Measurements from ENCODE around the gene MYO1D. TPM values are rescaled to one million over a fixed set of nuclear protein-coding genes. Genes with fewer than 3 reads are reported as not detected.

MYO1D gene
- total and polyA plus RNA-seq, 2 of the 13 experiments (the other 11 are each of a cell fraction or from before 2014, with no cell fraction given) = 13.2 to 17.3 TPM

- TF ChIP-seq THAP8 (CRISPR knock-in tag; IDR thresholded peaks at IDR 0.05; ENCODE audit: borderline replicate concordance) = no peak
- TF ChIP-seq GATAD2A (CRISPR knock-in tag; IDR thresholded peaks at IDR 0.05) = no peak
- no peak for TF ChIP-seq SMC3 (IDR thresholded peaks at IDR 0.05; ENCODE audit: low read length)
- TF ChIP-seq HMGXB3 (CRISPR knock-in tag; IDR thresholded peaks at IDR 0.05; ENCODE audit: borderline replicate concordance) = no peak
- no peak for TF ChIP-seq KIAA2018 (CRISPR knock-in tag; IDR thresholded peaks at IDR 0.05; ENCODE audit: borderline replicate concordance)
Observed at GRCh38 chr17:32481193-32481592, 395.7 kb downstream of the MYO1D start (continued).

Measured in HepG2 (cell line).